Endothelial cell of umbilical vein (primary cell): ENCODE results near the gene NPIPB6. TPM values are rescaled to one million over a fixed set of nuclear protein-coding genes. Genes with fewer than 3 reads are reported as not detected.

ENCODE experiments used
- BruUV-seq: library from RNA; stranded (reverse); fragments of 400-500 nt; replicated peaks from 2 replicates; lab custom pipeline; 2021; lab: Mats Ljungman, UMichigan
- CTCF ChIA-PET: fragments of 300-600, 350-600 bp; sonication (Branson Sonifier 250); formaldehyde crosslinking; loops from one replicate; lab custom pipeline; 2021; ENCODE audit warnings: antibody characterized with exemption, inconsistent platforms; lab: Charles Lee
- POLR2A ChIA-PET: fragments of 300-600, 350-600 bp; sonication (Branson Sonifier 250); formaldehyde crosslinking; loops from one replicate; lab custom pipeline; 2021; ENCODE audit warnings: antibody characterized with exemption, inconsistent platforms; lab: Charles Lee
- DNase-seq: peaks from one replicate; pipeline ENCODE4 v3.0.0-alpha.2; 2011; ENCODE audit warnings: low read depth, low spot score
- FAIRE-seq: peaks from 2 replicates; lab custom pipeline; 2011; peaks lifted over from hg19 to GRCh38; lab: Jason Lieb, UNC
- H2AFZ ChIP-seq: 2 replicates; pipeline ENCODE4 v1.6.0; 2012; ENCODE audit warnings: low read depth, low read length, control low read depth, inconsistent platforms
- H3K27ac ChIP-seq: 2 replicates; pipeline ENCODE4 v1.5.1; 2011; ENCODE audit warnings: low read depth, mild to moderate bottlenecking, control low read depth, low read length, moderate library complexity; ENCODE audit not compliant: insufficient read depth
- H3K27me3 ChIP-seq, 2 experiments: 2 replicates each; pipeline versions ENCODE4 v1.6.0 to v1.6.1; 2011; ENCODE audit warnings: low read length in 2 of 2, mixed read lengths in 1 of 2; ENCODE audit not compliant: control insufficient read depth in 2 of 2, insufficient read depth in 2 of 2
- H3K36me3 ChIP-seq, 2 experiments: 2 replicates in 1 of 2; 3 replicates in 1 of 2; pipeline ENCODE4 v1.5.1; 2011; ENCODE audit warnings: low read length in 2 of 2, mild to moderate bottlenecking in 1 of 2, moderate library complexity in 1 of 2; ENCODE audit not compliant: control insufficient read depth in 2 of 2, insufficient read depth in 2 of 2; ENCODE audit errors: extremely low read depth in 1 of 2
- H3K4me1 ChIP-seq: 3 replicates; pipeline ENCODE4 v1.5.1; 2011; ENCODE audit warnings: mild to moderate bottlenecking, low read length; ENCODE audit not compliant: control insufficient read depth, insufficient read depth; ENCODE audit errors: extremely low read depth
- H3K4me2 ChIP-seq: 2 replicates; pipeline ENCODE4 v1.6.1; 2011; ENCODE audit warnings: low read length, control low read depth, mixed read lengths; ENCODE audit not compliant: insufficient read depth
- H3K4me3 ChIP-seq, 3 experiments: fragments of 200-600 bp in 1 of 3; sonication (generic), shearing (Covaris generic) in 1 of 3; replicated peaks in 1 of 3; 2 replicates each; pipeline ENCODE4 v1.5.1; 2011 to 2016; ENCODE audit warnings: control low read depth in 3 of 3, low read length in 3 of 3, mild to moderate bottlenecking in 2 of 3, inconsistent platforms in 1 of 3, low read depth in 1 of 3, moderate library complexity in 1 of 3; ENCODE audit not compliant: insufficient read depth in 1 of 3
- H3K79me2 ChIP-seq: 2 replicates; pipeline ENCODE4 v1.6.0; 2012; ENCODE audit warnings: low read length, inconsistent platforms; ENCODE audit not compliant: control insufficient read depth, insufficient read depth
- H3K9ac ChIP-seq: replicated peaks from 2 replicates; pipeline ENCODE3; 2011; ENCODE audit warnings: low read length, control low read depth; ENCODE audit not compliant: insufficient read depth; ENCODE audit errors: extremely low read depth
- H3K9me1 ChIP-seq: replicated peaks from 3 replicates; pipeline ENCODE4 v1.6.0; 2011; ENCODE audit warnings: mild to moderate bottlenecking, low read length; ENCODE audit not compliant: control insufficient read depth, insufficient read depth; ENCODE audit errors: extremely low read depth
- H3K9me3 ChIP-seq: replicated peaks from 2 replicates; pipeline ENCODE4 v1.5.1; 2012; ENCODE audit warnings: low read length, inconsistent platforms; ENCODE audit not compliant: control insufficient read depth, insufficient read depth
- H4K20me1 ChIP-seq: replicated peaks from 2 replicates; pipeline ENCODE3; 2011; ENCODE audit warnings: mild to moderate bottlenecking, low read length; ENCODE audit not compliant: control insufficient read depth, insufficient read depth; ENCODE audit errors: extremely low read depth
- EZH2 ChIP-seq: IDR thresholded peaks from 2 replicates; pipeline ENCODE4 v1.6.1; 2012; ENCODE audit warnings: borderline replicate concordance, low read depth, mild to moderate bottlenecking, moderate library complexity, low read length, inconsistent platforms; ENCODE audit not compliant: severe bottlenecking
- FOS ChIP-seq: IDR thresholded peaks from 2 replicates; pipeline ENCODE4 v1.6.1; 2011; ENCODE audit warnings: mild to moderate bottlenecking, low read length, moderate library complexity, borderline replicate concordance; ENCODE audit not compliant: insufficient read depth
- GATA2 ChIP-seq: IDR thresholded peaks from 2 replicates; pipeline ENCODE4 v1.7.0; 2011; ENCODE audit warnings: low read depth, mild to moderate bottlenecking, moderate library complexity, mixed read lengths, low read length; ENCODE audit not compliant: insufficient read length, insufficient read depth
- JUN ChIP-seq: IDR thresholded peaks from 2 replicates; pipeline ENCODE4 v1.6.1; 2011; ENCODE audit warnings: borderline replicate concordance, low read depth; ENCODE audit not compliant: insufficient read length, insufficient read depth
- MYC ChIP-seq: IDR thresholded peaks from one replicate; pipeline ENCODE4 v1.6.1; 2011; ENCODE audit warnings: mild to moderate bottlenecking, low read depth, low read length
- POLR2A ChIP-seq: IDR thresholded peaks from 2 replicates; pipeline ENCODE4 v1.6.1; 2012; ENCODE audit warnings: low read depth, mild to moderate bottlenecking, control low read depth, low read length
- POLR2AphosphoS5 ChIP-seq: IDR thresholded peaks from 2 replicates; pipeline ENCODE4 v1.6.1; 2012; ENCODE audit warnings: low read depth, mild to moderate bottlenecking, control low read depth, low read length, moderate library complexity; ENCODE audit not compliant: insufficient read depth
- dilution Hi-C: fragments of 300-500 bp; cut with MboI; formaldehyde crosslinking; loops from one replicate; pipeline ENCODE4 v1.15.0; 2019; ENCODE audit warnings: low sequenced_read_pairs; ENCODE audit not compliant: extremely low pct_ligation_motif_present
- intact Hi-C: fragments of 100-400 bp; cut with micrococcal nuclease; formaldehyde crosslinking; loops from one replicate; pipeline ENCODE4 v1.10.0; 2022
- polyA plus RNA-seq, 4 experiments: library from polyadenylated mRNA; depleted of rRNA in 3 of 4; stranded (reverse) in 3 of 4; unstranded in 1 of 4; fragments of >200 nt; gene quantifications; 2 replicates each; pipeline versions ENCODE4 v1.2.1 to v1.2.3, GENCODE V29; 2011 to 2012; ENCODE audit warnings: missing spikeins in 1 of 4
- total RNA-seq: library from RNA; stranded (reverse); gene quantifications from 2 replicates; pipeline ENCODE4 v1.2.3, GENCODE V29; 2021
- TF ChIP-seq, protein P1 (sequence below), 2 donors: IDR thresholded peaks; 1 replicate in 1 of 2; 2 replicates in 1 of 2; pipeline ENCODE4 v1.5.1; 2011; ENCODE audit warnings: low read length in 2 of 2, mild to moderate bottlenecking in 2 of 2, moderate library complexity in 2 of 2, control low read depth in 1 of 2, inconsistent platforms in 1 of 2, low read depth in 1 of 2; ENCODE audit not compliant: insufficient read depth in 1 of 2; ENCODE audit errors: extremely low read depth in 1 of 2
- TF ChIP-seq, protein P2 (sequence below): IDR thresholded peaks from 2 replicates; pipeline ENCODE4 v1.6.1; 2011; ENCODE audit not compliant: insufficient read depth, insufficient read length

The NPIPB6 gene
- total and polyA plus RNA-seq, 2 donors (not counting 3 experiments of a cell fraction or from before 2014, with no cell fraction given): 5.0 TPM; not detected in 1

DNA sequence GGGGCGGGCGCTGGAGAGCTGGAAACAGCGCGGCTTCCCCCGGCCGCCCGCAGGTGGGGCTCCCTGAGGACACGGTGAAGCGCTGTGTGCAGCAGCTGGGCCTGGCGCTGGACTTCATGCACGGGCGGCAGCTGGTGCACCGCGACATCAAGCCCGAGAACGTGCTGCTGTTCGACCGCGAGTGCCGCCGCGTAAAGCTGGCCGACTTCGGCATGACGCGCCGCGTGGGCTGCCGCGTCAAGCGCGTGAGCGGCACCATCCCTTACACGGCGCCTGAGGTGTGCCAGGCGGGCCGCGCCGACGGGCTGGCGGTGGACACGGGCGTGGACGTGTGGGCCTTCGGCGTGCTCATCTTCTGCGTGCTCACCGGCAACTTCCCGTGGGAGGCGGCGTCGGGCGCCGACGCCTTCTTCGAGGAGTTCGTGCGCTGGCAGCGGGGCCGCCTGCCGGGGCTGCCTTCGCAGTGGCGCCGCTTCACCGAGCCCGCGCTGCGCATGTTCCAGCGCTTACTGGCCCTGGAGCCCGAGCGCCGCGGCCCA, 43.2 kb downstream of the NPIPB6 start:
- dilution Hi-C loops: no loop called here
- no peak for FAIRE-seq
- Histone ChIP-seq H3K27ac (no peak overlapping the region), H2AFZ (no peak overlapping the region), H3K9ac (no peak overlapping the region), H3K4me1 (no peaks in the 10 kb centered on the region), H4K20me1 (no peaks in the 10 kb centered on the region), H3K36me3 (no peaks in the 10 kb centered on the region), H3K27me3 (no peaks in the 10 kb centered on the region), H3K9me3 (no peaks in the 10 kb centered on the region), H3K4me3 (no peak overlapping the region), H3K4me2 (no peak overlapping the region), H3K79me2 (no peaks in the 10 kb centered on the region), H3K9me1 (no peaks in the 10 kb centered on the region)
- no TSS peak for BruUV-seq
- TF ChIP-seq JUN (no peak), POLR2AphosphoS5 (no peak), GATA2 (no peak), EZH2 (no peak), FOS (no peak), MYC (no peak), POLR2A (no peak)
- TF ChIP-seq, protein P1, sequence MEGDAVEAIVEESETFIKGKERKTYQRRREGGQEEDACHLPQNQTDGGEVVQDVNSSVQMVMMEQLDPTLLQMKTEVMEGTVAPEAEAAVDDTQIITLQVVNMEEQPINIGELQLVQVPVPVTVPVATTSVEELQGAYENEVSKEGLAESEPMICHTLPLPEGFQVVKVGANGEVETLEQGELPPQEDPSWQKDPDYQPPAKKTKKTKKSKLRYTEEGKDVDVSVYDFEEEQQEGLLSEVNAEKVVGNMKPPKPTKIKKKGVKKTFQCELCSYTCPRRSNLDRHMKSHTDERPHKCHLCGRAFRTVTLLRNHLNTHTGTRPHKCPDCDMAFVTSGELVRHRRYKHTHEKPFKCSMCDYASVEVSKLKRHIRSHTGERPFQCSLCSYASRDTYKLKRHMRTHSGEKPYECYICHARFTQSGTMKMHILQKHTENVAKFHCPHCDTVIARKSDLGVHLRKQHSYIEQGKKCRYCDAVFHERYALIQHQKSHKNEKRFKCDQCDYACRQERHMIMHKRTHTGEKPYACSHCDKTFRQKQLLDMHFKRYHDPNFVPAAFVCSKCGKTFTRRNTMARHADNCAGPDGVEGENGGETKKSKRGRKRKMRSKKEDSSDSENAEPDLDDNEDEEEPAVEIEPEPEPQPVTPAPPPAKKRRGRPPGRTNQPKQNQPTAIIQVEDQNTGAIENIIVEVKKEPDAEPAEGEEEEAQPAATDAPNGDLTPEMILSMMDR (IDR thresholded peaks at IDR 0.05; ENCODE audit: extremely low read depth in 1 of 2, insufficient read depth in 1 of 2, low read depth in 1 of 2, low read length in 2 of 2): no peak
- TF ChIP-seq, protein P2, sequence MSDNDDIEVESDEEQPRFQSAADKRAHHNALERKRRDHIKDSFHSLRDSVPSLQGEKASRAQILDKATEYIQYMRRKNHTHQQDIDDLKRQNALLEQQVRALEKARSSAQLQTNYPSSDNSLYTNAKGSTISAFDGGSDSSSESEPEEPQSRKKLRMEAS: no peak
- ChIA-PET CTCF (interaction anchor here (2.3 kb wide), 1 partner anchor 42 kb away, joined by 17 read pairs; no protein-coding TSS in a partner anchor), POLR2A (no interaction called here)
- intact Hi-C loops: loop anchor here (5.0 kb wide), 1 partner anchor 297 kb away; no protein-coding TSS in a partner anchor
- DNase-seq: no peak
